Measurements from ENCODE around the gene TDRD7.

The TDRD7 gene

DNA sequence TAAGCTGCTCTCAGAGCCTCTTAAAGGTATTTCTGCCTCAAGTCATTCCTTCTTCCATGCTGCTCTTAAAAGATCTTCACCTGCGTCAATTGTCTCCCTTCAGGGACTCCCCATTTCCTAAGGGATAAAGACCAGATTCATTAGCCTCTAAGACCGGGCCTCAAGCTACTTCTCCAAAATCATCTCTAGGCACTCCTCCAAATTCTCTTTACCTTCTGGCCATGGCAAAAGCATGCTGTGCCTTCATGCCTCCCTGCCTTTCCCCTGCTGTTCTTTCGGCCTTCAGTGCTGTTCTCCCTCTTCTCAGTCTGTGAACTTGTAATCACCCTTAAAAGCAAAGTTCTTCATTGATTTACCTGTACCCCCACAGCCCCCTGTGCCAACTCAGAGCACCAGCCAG, 93.9 kb downstream of the TDRD7 start:
- DNase-seq (ENCODE audit: low spot score) = peak; percentile 91

DNA sequence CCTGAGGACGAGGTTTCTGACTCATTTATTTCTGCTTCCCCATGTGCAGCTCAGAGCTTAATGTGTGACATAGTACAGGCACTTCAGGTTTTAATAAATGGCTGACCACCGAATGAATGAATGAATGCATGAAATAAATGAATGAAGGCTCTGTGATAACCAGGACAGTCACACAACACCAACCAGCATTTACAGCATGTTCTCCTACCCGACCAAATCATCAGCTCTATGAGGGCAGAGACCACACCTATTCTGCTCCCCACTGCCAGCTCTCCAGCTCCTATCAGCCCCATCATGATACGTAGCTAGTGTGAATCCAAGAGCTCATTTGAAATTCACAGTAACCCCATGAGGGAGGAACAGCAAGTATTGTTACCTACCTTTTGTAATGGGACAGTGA, 94.4 kb downstream of the TDRD7 start:
- DNase-seq (ENCODE audit: low spot score) = no peak

DNA sequence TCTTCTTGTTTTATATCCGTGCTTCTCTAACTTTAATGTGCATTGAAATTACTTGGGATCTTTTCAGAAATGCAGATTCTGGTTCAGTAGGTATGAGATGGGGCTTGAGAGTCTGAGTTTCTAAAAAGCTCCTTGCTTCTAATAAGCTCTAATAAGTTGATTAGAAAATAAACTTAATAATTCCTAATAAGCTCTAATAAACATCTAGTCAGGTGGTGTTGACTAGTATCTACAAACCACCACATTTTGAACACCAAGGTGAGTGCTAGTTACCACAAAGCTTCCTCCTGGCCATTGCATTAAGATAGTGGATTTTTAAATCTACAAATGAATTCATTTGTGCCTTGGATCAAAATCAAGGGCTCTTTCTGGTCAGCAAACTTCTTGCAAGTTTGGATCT, 94.9 kb downstream of the TDRD7 start:
- no peak for DNase-seq (ENCODE audit: low spot score)

DNA sequence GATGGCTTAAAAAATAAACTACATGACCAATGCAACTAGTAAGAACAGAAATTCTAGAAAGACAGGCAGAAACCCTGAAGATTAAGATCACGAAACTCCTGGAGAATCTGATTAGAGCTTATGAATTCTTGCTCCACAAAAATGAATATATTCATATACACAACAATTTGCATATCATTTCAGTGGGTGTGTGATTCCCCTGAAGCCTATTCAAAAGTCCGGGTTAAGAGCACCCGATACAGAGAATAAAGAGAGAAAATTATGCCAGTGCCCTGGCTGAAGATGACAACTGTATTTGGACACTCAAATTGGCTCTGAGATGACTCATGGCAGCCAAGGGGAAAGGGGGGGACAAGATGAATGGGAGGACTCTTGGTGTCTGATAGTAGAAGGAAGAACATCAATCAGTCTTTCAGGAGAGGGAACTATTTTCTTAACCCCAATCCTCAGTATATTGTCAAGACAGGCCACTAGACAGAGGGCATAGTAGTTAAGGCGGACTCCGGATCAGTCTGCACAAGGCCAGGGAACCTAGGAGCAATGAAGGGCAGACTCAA, 95.6 kb downstream of the TDRD7 start:
- no peak for DNase-seq (ENCODE audit: low spot score)

DNA sequence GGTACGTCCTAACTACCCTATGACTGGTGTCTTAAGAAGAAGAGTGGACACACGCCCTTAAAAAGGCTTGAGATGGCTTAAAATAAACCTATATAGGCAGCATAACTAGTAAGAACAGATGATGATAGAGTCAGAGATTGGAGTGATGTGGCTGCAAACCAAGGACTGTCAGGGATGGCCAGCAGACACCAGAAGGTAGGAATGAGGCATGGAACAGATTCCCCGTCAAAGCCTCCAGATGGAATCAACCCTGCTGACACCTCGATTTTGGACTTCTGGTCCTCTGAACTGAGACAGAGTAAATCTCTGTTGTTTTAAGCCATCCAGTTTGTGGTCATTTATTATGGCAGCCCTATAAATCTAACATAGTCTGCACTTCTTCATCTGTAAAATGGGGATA, 97.0 kb downstream of the TDRD7 start:
- DNase-seq (ENCODE audit: low spot score) = peak; percentile 84

DNA sequence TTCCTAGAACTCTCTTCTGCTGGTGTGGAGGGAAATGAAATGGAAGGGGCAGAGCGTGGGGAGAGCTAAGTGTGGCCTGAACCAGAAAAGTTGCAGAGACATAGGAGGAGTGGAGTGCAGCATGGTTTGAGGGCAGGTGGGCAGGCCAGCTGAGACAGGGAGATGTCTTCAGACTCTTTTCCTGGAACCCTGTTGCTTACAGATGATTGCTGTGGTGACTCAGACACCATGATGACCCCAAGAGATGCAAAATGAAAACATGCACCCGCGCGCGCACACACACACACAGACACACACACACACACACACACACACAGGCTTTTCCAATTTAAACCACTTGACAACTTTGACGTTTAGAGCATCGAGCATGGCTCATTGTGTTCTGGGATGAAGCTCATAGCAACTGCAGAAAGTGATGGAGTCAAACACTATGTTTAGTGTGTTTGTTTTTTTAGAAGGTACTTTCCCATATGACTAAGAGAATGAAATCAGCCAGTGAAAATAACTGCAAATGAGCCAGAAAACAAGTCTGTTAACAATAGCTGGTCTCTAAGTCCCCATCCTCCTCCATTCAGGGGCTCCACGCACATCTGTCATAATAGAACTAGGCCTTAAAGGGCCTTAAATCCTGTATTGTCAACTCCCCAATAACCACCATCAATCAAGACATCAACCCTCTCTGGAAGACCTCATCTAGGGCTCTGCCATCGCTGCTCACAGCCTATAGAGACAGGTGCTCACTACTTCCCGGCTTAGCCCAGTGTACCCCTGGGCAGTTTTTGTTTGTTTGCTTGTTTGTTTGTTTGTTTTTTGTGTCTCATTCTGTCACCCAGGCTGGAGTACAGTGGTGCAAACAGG, 99.1 kb downstream of the TDRD7 start:
- no peak for DNase-seq (ENCODE audit: low spot score)

DNA sequence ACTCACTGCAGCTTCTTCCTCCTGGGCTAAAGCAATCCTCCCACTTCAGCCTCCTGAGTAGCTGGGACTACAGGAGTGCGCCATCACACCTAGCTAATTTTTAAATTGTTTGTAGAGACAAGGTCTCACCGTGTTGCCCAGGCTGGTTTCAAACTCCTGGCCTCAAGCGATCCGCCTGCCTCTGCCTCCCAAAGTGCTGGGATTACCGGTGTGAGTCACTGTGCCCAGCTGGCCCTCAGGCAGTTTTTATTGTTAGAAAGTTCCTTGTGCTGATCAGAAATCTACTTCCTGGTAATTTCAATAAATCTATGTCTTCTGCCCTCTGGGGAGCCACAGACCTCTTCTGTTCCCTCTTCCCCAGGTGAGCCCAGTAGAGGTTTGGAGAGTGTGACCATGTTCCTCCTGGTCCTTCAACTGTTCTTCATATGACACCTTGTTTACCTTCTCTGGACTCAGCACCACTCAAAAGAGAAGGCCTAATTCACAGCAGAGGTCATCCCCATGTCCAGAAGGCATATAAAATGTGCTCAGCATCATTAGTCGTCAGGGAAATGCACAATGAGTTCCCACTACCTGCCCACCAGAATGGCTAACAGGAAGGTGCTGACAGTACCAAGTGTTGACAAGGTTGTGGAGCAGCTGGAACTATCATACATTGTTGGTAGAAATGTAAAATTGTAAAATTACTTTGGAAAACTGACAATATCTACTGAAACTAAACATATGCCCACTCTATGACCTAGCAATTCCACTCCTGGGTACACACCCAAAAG, 99.9 kb downstream of the TDRD7 start:
- DNase-seq (ENCODE audit: low spot score) = no peak

DNA sequence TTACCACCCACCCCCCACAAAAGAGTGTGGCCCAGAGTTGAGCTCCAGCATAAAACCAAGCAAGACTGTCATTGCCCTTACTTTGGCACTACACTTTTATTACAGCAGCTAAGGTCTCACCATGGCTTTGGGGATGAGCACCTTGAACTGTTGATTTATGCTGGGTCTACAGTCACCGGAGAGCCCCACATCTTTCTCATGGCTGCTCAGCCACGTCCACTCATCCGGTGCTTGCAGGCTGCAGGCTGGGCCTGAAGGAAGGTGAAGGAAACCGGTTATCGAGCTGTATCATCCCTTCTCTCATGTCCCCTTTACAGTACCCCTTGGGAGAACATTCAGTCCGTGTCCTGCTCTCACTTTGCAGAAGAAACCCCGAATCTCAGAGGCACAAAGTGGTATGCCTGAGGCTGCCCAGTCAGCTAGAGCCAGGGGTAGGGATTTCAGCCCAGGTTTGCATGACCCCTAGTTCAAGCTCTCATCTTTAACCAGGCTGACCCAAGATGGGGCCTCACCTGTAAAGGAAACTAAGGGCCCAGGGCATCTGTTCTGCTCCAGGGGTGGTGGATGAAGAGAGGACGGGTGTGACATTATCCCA, 101.2 kb downstream of the TDRD7 start:
- DNase-seq (ENCODE audit: low spot score) = no peak

DNA sequence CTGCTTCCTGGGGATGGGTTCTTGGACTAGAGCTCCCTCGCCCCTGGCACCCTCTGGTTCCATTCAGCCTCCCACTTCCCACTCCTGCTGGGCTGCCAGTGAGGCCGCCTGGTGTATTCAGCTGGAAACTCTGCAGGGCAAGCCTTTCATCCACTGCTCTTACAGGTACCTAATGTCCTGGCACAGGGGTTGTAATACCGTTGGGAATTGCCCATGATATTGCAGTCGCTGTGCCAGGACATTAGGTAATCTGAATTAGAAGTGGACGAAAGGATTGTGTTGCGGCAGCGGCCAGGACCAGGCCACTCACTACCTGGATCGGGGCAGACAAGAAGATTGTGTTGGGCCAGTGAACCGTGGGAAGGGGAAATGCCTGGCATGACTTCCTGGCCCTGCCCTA, 102.6 kb downstream of the TDRD7 start:
- no peak for DNase-seq (ENCODE audit: low spot score)

DNA sequence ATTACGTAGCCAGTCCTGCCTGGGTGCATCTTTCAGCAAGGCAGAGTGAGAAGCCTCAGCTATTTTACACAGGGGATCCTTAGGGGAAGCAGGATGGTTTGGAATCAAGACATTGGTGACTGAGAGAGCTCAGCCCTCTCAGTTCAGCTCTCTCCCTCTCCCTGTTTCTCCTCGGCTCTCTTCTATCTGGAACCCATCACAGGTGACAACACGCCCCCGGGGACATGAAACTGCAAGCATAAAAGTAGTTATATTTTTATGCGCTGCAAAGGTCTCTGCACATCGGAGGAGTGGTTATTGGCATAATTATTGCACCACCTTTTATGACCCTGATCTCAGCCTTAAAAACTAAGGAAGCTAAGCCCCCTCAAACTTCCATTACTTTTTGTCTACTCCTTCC, 103.8 kb downstream of the TDRD7 start:
- DNase-seq (ENCODE audit: low spot score) = no peak

DNA sequence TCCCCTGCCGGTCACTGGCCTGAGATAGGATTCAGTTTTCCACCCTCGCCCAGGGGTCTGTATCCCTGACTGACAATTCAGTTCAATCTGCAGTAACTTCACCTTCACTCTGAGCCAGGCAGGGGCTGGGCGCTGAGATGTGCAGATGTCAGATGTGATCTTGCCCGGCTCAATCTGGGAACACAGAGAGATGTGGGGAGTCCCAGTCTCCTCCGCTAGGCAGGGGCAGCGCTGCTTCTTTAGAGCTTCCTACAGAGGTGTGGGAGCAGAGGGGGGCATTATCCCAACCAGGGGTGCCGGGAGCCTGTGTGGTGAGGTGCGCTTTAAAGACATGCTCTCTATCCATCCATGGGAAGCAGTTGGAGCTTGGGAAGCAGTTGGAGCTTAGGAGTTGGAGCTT, 104.2 kb downstream of the TDRD7 start:
- no peak for DNase-seq (ENCODE audit: low spot score)

DNA sequence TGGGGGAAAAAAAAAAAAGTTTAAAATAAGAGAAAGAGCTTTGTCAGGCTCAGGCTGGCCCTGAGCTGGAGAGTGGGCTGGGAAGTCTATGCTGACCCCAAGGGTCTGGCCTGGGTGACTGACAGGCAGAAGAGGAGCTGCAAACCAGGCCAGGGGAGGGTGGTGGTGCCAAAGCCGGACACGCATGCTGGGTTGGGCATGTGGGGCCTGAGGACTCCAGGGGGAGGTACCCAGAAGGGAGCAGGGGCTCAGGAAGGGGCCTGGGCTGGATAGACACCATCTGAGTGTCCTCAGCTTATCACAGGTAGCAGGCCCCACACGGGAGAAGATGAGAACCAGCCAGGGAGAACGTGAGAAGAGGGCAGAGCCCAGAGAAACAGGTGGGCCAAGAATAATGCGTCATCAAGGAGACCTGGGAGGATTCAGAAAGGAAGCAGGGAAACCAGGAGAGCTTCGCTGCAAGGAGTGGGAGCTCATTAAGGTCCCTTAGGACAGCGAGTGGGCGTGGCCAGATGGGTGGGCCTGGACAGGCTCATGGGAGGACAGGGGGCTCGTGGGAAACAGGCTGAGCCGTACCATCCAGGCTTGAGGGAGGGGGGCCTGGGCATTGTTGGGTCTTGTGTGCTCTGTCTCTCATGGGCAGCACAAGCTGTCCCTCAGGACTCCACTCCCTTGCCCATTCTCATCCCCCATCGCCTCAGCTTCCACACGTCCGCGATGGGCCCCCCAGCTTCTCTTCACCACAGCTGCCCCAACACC, 105.6 kb downstream of the TDRD7 start:
- DNase-seq (ENCODE audit: low spot score) = no peak

DNA sequence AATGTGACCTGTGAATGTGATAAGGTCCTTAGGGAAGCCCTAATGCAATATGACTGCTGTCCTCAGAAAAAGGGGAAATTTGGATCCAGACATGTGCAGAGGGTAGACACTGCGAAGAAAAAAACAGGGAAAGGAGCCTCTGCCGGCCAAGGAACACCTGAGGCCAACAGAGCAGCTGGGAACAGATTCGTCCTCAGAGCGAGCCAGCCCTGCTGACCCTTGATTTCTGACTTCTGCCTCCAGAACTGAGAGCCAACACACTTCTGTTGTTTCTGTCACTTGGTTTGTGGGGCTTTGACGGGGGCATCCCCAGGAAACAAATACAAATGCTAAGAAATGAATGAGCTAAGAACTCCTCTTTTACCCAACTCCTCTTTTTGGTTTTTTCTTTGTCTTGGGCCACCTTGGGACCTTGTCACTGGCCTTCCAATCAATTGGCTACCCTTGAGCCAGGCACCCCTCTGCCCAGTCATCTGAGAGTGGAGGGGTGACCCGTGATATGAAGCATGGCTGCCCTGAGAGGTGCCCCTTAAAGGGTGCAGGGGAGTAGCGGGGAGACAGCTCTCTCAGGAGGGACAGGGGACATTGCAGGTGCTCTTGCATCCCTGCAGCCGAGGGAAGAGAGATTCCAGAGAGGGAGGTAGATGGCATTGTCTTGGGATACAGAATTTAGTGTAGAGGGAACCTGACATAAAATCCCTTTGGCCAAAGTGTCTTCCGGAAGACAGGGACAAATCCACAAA, 106.4 kb downstream of the TDRD7 start:
- DNase-seq (ENCODE audit: low spot score) = no peak

DNA sequence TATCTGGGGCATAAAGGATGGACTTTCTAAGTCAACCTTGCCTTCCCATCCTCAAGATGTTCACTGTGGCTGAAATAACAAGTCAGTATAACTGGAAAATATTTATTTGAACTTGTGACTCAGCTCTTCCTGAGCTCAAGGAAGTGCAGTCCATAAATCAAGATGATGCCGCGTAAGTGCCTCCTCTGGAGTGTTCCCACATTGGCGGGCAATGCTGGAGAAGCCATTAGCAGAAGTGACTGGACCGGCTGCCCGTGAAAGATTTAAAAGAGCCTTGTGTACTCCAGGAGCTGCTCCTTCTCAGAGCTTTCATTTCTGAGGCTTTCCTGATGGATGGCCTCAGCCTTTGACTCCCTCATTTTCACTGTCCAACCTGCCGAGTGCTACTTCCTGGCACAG, 107.0 kb downstream of the TDRD7 start:
- DNase-seq (ENCODE audit: low spot score) = peak; percentile 52

DNA sequence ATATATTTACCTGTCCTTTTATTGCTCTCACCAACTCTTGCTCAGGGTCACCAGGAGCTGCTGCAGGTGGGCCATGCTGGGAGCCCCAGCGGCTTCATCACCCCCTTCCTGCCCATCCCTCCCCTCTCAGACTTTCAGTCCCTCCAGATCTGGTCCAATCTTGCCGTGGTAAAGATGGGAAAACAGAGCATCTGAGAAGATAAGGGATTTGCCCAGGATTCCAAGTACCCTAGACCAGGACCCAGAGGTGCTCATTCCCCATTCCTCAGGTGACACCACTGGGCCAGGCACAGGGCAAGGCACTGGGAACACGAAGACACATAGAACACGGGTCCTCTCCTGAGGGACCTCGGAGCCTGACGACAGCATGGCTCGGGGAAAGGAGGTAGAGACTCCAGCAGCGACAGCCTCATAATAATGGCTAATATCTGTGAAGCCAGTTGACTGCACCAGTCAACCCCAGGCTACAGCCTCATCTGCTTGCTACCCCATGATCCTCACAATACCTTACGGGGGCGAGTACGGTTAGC, 107.6 kb downstream of the TDRD7 start:
- no peak for DNase-seq (ENCODE audit: low spot score)

DNA sequence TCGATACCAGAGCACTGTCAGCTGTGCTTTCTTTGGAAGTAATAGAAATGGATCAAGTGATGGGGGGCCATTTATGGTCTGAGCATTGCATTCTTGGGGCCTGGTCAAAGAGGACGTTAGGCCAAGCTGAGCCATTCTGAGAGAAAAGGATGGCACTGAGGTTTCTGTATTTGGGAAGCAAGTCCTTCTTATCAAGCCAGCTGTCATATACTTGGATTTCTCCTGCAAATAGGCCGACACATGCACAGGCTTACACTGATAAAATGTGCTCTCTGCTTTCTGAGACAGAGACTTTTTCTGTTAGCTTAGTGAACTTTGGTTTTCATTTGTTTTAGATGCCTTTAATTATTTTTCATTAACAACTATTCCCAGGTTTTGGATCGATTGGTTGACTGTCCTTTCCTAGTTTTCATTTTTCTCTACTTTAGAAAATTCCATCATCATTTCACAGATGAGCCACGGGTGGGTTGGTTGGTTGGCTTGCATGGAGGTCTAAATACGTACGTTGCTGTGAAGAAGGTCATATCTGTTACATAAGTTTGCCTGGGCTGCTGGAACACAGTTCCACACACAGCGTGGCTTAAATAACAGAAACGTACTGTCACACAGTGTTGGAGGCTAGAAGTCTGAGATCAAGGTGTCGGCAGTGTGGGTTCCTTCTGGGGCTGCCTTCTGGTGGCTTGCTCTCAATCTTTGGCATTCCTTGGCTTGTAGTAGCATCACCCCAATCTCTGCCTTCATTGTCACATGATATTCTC, 109.9 kb downstream of the TDRD7 start:
- DNase-seq (ENCODE audit: low spot score) = no peak

DNA sequence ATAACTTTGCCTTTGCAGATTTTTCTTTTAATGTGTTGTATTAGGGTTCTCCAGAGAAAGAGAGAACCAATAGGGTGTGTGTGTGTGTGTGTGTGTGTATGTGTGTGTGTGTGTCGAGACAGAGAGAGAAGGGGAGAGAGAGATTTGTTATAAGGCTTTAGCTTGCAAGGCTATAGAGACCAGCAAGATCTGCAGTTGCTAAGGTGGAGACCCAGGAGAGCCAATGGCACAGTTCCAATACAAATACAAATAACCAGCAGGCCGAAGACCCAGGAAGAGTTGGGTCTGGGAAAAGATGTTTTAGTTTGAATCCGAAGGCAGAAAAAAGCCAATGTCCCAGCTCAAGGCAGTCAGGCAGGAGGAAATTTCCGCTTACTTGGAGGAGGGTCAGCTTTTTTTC, 112.5 kb downstream of the TDRD7 start:
- no peak for DNase-seq (ENCODE audit: low spot score)

DNA sequence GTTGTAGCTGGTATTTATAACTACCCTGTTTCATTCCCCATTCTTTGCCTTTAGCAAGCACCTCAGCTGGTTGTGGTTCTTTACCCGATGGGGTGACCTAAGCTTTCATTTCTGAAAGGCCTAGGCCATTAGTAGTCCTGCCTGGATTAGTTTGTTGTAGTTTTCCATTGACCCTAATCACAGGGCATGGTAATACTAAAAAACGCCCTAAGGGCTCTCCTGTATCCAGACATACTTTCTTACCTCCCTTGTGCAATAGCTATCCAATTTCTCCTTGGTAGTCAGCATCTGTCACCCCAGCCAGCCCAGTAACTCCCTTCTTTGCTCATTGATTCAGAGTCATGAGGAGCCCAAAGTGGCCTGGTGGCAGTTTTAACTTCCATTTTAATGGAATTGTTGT, 113.6 kb downstream of the TDRD7 start:
- DNase-seq (ENCODE audit: low spot score) = no peak

DNA sequence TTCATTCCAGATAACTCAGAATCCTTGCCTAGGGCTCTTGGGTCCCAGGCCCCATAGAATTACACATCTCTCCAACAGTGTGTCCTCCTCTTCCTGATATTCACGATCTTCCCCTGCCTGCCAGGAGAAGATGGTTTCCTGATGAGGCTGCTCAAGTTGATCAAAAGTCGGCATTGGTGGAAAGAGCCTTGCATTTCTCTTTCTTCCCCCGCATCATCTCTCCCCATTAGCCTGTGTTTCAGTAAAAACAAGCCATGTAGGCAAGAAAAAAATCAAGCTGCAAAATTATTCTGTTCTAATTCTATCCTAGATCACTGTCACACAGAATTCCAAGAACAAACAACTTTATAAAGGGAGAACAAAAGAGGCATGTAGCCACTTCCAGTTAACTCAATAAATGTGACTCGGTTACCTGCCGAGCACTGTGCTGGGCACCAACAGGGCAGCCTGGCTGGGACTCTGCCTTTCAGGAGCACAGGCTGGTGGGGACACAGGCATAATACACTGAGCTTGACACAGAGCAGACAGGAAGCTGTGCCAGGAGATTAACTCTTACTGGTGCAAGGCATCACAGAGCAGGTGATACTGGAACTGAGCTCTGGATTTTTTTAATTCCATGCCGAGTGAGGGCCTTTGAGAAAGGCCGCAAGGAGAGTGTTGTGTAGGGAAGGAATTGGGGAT, 115.1 kb downstream of the TDRD7 start:
- peak; percentile 73 for DNase-seq (ENCODE audit: low spot score)

All from cerebellar cortex (tissue), 1 donor.